ENCODE measurements around the gene EIF4H. TPM values are rescaled to one million over a fixed set of nuclear protein-coding genes. Genes with fewer than 3 reads are reported as not detected.

EIF4H gene
- total RNA-seq, 1 experiment from 2014 or later = 384 TPM

DNA sequence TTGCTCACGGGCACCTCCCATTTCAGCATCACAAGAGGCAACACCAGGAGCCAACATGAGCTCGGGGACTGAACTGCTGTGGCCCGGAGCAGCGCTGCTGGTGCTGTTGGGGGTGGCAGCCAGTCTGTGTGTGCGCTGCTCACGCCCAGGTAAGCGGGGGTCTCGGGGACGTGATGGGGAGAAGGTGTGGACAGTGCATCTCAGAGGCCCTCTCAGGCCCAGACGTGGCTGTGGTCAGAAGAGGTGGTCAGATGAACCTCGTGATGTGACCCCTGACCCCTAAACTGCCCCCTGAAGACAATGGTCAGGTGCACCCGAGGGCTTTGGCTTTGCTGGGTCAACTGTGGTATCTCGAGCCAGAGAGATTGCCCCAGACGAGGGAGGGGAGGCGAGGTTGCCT is 41.8 kb downstream of the EIF4H start:
- Histone ChIP-seq H3K4me1 (ENCODE audit: control insufficient read depth in 1 of 2, insufficient read depth in 2 of 2, low read length in 2 of 2) (peaks cover 7 to 19% of the 10 kb centered on the region in 2 experiments), H3K4me2 (ENCODE audit: low read length) (no peak overlapping the region), H3K9ac (ENCODE audit: low read length) (no peak overlapping the region), H3K79me2 (ENCODE audit: insufficient read depth, low read length) (no peaks in the 10 kb centered on the region), H2AFZ (ENCODE audit: low read depth, low read length, poor library complexity, severe bottlenecking) (no peak overlapping the region), H4K20me1 (ENCODE audit: insufficient read depth) (no peaks in the 10 kb centered on the region), H3K9me3 (ENCODE audit: control insufficient read depth in 1 of 2, insufficient read depth in 1 of 2, low read depth in 1 of 2, low read length in 2 of 2) (no peaks in the 10 kb centered on the region), H3K4me3 (replicated peaks in 1 of 2; ENCODE audit: low read depth in 1 of 2, low read length in 2 of 2) (no peak overlapping the region), H3K9me2 (ENCODE audit: insufficient read depth) (no peaks in the 10 kb centered on the region), H3K27ac (ENCODE audit: low read depth, low read length) (no peak overlapping the region), H3K36me3 (ENCODE audit: control insufficient read depth in 1 of 2, insufficient read depth in 2 of 2, low read length in 2 of 2) (no peaks in the 10 kb centered on the region), H3K27me3 (ENCODE audit: insufficient read depth, low read length) (no peaks in the 10 kb centered on the region)
- DNase-seq (ENCODE audit: low read depth, low spot score) (no peak), ATAC-seq (no peak)
- BruUV-seq (replicated peaks) = no TSS peak
- ChIA-PET RAD21 (ENCODE audit: low non-redundant PET in 1 of 2, low total read pairs in 2 of 2, uncharacterized antibody in 2 of 2, unreplicated experiment in 2 of 2) (interaction anchor here in 1 of 2 experiments (0.6 kb wide), 1 partner anchor 204 kb away, joined by 3 read pairs; no protein-coding TSS in a partner anchor), CTCF (no interaction called here), POLR2A (no interaction called here)
- intact Hi-C loops (cut with micrococcal nuclease) = no loop called here
- no peak for TF ChIP-seq EZH2 (IDR thresholded peaks at IDR 0.05)
- TF ChIP-seq RAD21 (IDR thresholded peaks at IDR 0.05; ENCODE audit: low read depth) = no peak
- no peak for TF ChIP-seq SIN3A (IDR thresholded peaks at IDR 0.05; ENCODE audit: low read depth)
- TF ChIP-seq POLR2AphosphoS5 (IDR thresholded peaks at IDR 0.05; ENCODE audit: low read depth, low read length) = no peak
- TF ChIP-seq ZNF274 (IDR thresholded peaks at IDR 0.05; ENCODE audit: low read depth, low read length) = no peak
- TF ChIP-seq REST (IDR thresholded peaks at IDR 0.05; ENCODE audit: low read depth) = no peak
- TF ChIP-seq EGR1 (IDR thresholded peaks at IDR 0.05; ENCODE audit: low read depth) = no peak
- TF ChIP-seq ELF1 (IDR thresholded peaks at IDR 0.05; ENCODE audit: borderline replicate concordance, low read depth) = no peak
- TF ChIP-seq CTCF (IDR thresholded peaks at IDR 0.05 in 2 of 3, conservative IDR thresholded peaks at IDR 0.05 in 1 of 3; ENCODE audit: borderline replicate concordance in 1 of 3, insufficient read depth in 1 of 3, low read depth in 2 of 3, low read length in 2 of 3) = no peak

Data from HCT116 (cell line).